ACC112 (cell line): ENCODE results near the gene ARHGAP29.

ENCODE experiments used
- H2AFZ ChIP-seq: fragments of 200-600 bp; sonication (generic); one replicate; pipeline ENCODE4 v1.6.0; 2017; ENCODE audit warnings: antibody characterized with exemption, low read length; ENCODE audit not compliant: unreplicated experiment
- H3K27ac ChIP-seq: fragments of 200-600 bp; sonication (generic); 2 replicates; pipeline ENCODE4 v1.5.1; 2014; ENCODE audit warnings: low read depth, mild to moderate bottlenecking, antibody characterized with exemption, low read length, moderate library complexity
- H3K27me3 ChIP-seq: fragments of 200-600 bp; sonication (generic); 2 replicates; pipeline ENCODE4 v1.6.1; 2014; ENCODE audit warnings: mild to moderate bottlenecking, antibody characterized with exemption, low read length, moderate library complexity, mixed read lengths; ENCODE audit not compliant: insufficient read depth
- H3K36me3 ChIP-seq: fragments of 200-600 bp; sonication (generic); 2 replicates; pipeline ENCODE4 v1.6.1; 2016; ENCODE audit warnings: mild to moderate bottlenecking, antibody characterized with exemption, low read length, moderate library complexity, mixed read lengths; ENCODE audit not compliant: insufficient read depth
- H3K4me1 ChIP-seq: fragments of 200-600 bp; sonication (generic); one replicate; pipeline ENCODE4 v1.6.1; 2016; ENCODE audit warnings: low read length, mixed read lengths; ENCODE audit not compliant: insufficient read depth, unreplicated experiment, control insufficient read depth
- H3K4me3 ChIP-seq: fragments of 200-600 bp; sonication (generic); 2 replicates; pipeline ENCODE4 v1.5.1; 2014; ENCODE audit warnings: mild to moderate bottlenecking, low read depth, low read length
- H3K79me2 ChIP-seq: fragments of 200-600 bp; sonication (generic); one replicate; pipeline ENCODE4 v1.6.0; 2016; ENCODE audit warnings: low read length; ENCODE audit not compliant: control insufficient read depth, unreplicated experiment, insufficient read depth

The ARHGAP29 gene

DNA sequence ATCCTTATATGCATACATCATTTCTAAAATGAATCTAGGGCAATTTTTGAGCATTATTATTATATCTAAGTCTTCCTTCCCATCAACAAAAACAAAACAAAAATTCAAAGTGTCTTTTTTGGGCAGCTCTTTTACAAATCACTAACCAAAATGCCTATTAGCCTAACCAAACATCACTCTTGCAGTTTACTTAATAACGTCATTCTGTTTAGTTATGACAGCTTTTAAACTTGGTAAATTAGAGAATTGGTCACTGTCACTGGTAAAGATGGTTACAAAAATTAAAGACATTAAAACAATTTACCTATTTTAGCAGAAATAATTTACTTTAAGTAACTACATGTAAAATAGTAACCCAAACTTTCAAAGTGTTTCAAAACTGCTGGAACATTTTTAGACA is 2.8 kb downstream of the ARHGAP29 start:
- peaks cover 98% of the 10 kb centered on the region for H3K79me2 ChIP-seq

DNA sequence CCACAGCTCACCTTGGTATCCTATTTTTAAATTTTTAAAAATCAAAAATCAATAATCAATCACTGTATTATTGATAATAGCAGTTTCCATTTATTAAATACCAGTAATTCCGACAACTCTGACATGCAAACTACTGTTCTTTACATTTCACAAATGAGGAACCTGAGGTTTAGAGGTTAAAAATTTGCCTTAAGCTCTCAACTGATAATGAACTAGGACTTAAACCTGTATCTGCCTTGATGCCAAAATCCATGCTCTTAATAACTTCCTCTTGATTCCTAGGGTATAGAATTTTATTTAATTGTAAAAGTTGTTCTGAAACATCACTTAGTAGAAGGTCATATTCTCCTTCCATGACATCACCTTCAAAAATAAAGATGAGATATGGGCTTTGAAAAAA is 5.6 kb downstream of the ARHGAP29 start:
- Histone ChIP-seq H3K27me3 (no peaks in the 10 kb centered on the region), H3K27ac (no peak overlapping the region), H3K36me3 (0 out of 2 replicates have a peak, but pooled peaks cover 6% of the 10 kb centered on the region), H3K4me3 (0 out of 2 replicates have a peak overlapping the region, but pooled peaks have one; percentile 27), H3K79me2 (peaks cover 95% of the 10 kb centered on the region), H3K4me1 (peaks cover 76% of the 10 kb centered on the region), H2AFZ (no peak overlapping the region)

More for the DNA sequence above, 2.8 kb downstream of the ARHGAP29 start:
- Histone ChIP-seq H3K36me3 (0 out of 2 replicates have a peak, but pooled peaks cover 6% of the 10 kb centered on the region), H3K27ac (0 out of 2 replicates have a peak overlapping the region, but pooled peaks have one; percentile 0), H3K4me3 (peak overlapping the region; percentile 80), H3K27me3 (no peaks in the 10 kb centered on the region), H3K4me1 (peaks cover 70% of the 10 kb centered on the region), H2AFZ (no peak overlapping the region)

DNA sequence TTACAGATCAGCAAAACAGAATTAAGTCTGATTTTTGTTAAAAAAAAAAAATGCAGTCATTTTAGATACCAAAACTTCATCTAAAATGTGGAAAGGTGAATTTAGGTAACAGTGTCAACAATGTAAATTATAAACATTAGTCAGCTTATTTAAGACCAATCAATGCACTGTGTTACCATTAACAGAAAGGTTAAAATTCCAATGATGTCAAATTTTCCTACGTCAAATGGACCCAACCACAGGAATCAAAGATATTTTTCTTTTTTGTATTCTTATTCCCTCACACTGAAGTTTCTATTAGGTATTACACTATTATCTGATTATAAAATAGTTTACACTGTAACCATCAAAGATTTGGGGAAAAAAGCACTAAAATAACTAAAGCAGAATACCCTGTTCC is 6.5 kb downstream of the ARHGAP29 start:
- H3K79me2 ChIP-seq, result peaks cover 95% of the 10 kb centered on the region
- peak overlapping the region; percentile 20; the same call in 1 of the 2 replicates for H3K27ac ChIP-seq
- no peaks in the 10 kb centered on the region for H3K27me3 ChIP-seq
- H3K36me3 ChIP-seq, result 0 out of 2 replicates have a peak, but pooled peaks cover 6% of the 10 kb centered on the region
- H3K4me1 ChIP-seq, result peaks cover 84% of the 10 kb centered on the region
- H3K4me3 ChIP-seq, result peak overlapping the region; percentile 18; the same call in 1 of the 2 replicates
- H2AFZ ChIP-seq, result no peak overlapping the region

DNA sequence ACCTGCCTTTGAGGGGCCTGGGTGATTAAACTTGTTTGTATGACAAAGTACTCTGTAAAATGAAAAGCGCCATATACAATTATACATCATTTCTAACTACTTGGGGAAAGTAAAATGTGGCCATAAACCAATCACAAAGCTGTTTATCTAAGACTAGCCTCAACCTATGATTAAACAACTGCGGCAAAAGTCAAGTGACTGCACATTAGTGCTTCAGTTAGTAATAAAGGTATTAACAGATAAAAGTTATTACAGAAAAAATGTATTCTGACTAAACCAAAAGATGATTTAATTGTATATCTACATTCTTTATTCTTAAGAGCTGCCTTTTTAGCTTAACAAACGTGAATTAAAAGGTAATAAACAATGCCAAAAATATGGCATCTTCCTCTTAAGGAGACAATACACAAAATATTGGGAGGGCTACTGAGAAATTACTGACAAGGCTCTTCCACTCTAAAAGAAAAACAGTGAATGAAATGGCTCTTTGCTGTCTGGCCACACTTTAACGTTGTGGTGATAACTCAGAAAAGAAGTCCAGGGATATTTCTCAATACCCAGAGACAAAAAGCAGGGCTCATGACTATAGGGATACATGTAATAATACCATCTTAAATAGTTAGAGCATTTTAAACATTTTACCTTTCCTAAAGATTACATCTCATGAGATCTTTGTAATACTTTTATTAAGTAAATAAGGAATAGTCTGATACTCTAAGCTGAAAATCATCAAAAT is 8.6 kb downstream of the ARHGAP29 start:
- H3K27me3 ChIP-seq, result no peaks in the 10 kb centered on the region
- 0 out of 2 replicates have a peak, but pooled peaks cover 5% of the 10 kb centered on the region for H3K36me3 ChIP-seq
- peak overlapping the region; percentile 14 for H3K27ac ChIP-seq
- peaks cover 78% of the 10 kb centered on the region for H3K4me1 ChIP-seq
- peak overlapping the region; percentile 17; the same call in 1 of the 2 replicates for H3K4me3 ChIP-seq
- H3K79me2 ChIP-seq, result peaks cover 93% of the 10 kb centered on the region
- no peak overlapping the region for H2AFZ ChIP-seq

DNA sequence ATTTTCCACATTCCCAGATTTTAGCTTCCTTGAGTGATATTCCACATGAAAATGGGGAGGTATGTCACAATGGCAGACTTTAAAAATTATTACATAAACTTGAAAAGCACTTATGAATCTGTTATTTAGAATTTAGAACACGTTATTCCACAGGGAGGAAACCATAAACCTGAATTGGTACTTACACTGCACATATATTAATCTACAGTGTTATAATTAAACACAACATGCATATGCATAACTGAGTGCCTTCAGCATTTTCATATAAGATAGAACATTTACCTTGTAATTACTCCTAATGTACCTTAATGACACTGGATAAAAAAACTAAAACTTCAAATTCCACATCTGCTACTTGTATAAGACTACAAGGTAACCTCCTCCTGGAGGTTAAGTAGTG is 9.8 kb downstream of the ARHGAP29 start:
- Histone ChIP-seq H3K36me3 (no peaks in the 10 kb centered on the region), H3K27ac (0 out of 2 replicates have a peak overlapping the region, but pooled peaks have one; percentile 14), H3K27me3 (no peaks in the 10 kb centered on the region), H3K4me3 (no peak overlapping the region), H3K79me2 (peaks cover 88% of the 10 kb centered on the region), H2AFZ (no peak overlapping the region), H3K4me1 (peaks cover 66% of the 10 kb centered on the region)

DNA sequence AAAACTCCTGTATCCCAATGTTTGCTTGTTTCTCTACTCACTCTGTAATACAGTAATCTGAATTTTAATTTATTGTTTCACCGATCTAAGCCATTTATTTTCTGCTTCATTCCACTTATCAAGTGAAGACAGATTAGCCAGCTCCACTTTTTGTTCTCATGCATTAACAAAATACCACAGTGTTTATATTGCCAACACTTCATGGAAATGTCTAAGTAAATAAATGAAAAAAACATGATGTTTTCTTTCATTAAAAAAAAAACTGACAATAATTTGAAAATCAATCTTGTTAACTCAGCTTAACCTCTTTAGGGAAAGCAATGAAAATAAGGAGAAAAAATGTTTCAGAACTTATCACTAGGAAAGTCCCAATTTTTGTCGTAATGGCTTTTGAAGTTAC is 11.5 kb downstream of the ARHGAP29 start:
- H3K36me3 ChIP-seq, result 0 out of 2 replicates have a peak, but pooled peaks cover 6% of the 10 kb centered on the region
- H3K27me3 ChIP-seq, result no peaks in the 10 kb centered on the region
- peaks cover 86% of the 10 kb centered on the region for H3K79me2 ChIP-seq
- 0 out of 2 replicates have a peak overlapping the region, but pooled peaks have one; percentile 21 for H3K4me3 ChIP-seq
- H3K27ac ChIP-seq, result peak overlapping the region; percentile 15; the same call in 1 of the 2 replicates
- no peak overlapping the region for H2AFZ ChIP-seq
- peaks cover 49% of the 10 kb centered on the region for H3K4me1 ChIP-seq

DNA sequence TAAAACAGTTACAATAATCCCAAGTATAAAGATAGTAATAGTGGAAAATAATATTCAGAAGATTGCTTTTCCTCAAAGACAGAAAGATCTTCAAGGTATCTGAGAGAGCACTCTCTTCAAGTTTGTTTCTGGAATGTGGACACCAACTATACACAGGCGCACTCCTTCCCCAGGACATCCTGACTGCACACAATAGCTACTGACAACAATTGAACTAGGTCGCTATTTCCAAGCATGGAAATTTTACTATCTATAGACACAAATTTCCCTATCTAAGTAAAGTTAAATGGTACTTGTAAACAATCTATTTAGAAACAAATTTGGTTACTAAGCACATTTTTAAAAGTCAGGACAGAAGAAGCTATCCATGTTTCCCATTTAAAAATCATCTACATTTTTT is 19.1 kb downstream of the ARHGAP29 start:
- Histone ChIP-seq H3K4me3 (no peak overlapping the region), H2AFZ (no peak overlapping the region), H3K36me3 (peaks cover 36% of the 10 kb centered on the region), H3K27me3 (no peaks in the 10 kb centered on the region), H3K4me1 (peaks cover 33% of the 10 kb centered on the region), H3K27ac (peak overlapping the region; percentile 25), H3K79me2 (peaks cover 78% of the 10 kb centered on the region)

DNA sequence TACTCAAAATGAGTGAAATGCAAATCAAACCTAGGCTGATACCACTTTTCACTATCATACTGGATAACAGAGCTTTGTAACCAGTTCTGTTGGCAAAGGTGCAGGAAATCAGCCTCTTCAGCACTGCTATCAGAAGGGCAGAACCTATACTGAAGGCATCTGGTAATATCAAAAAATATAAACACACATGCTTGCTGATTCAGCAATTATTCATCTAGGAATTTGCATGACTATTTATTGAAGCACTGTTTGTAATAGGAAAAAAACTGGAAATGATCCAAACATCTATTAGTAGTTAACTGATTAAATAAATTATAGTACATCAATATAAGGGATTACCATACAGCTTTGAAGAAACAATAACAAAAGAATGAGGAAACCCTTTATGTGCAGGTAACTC is 21.4 kb downstream of the ARHGAP29 start:
- Histone ChIP-seq H3K79me2 (peaks cover 71% of the 10 kb centered on the region), H3K4me3 (no peak overlapping the region), H3K4me1 (peaks cover 33% of the 10 kb centered on the region), H3K36me3 (peaks cover 43% of the 10 kb centered on the region), H3K27ac (no peak overlapping the region), H3K27me3 (no peaks in the 10 kb centered on the region), H2AFZ (no peak overlapping the region)

DNA sequence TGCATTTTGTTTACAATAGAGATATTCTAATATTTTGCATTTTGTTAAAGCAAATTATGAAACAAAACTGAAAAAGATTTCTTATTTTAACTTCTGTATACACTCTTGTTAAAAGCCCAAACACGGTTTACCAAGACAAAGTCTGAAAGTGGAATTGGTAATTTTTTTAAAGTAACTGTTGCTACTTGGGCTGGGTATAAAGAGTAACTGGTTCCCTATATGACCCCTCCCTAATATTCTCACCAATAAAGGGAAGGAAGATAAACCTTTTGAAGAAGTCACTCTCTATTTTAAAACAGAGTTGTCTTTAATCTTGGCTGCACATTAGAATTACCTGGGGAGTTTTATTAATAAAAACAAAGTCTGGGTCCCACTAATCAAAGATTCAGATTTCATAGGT is 27.4 kb downstream of the ARHGAP29 start:
- Histone ChIP-seq H3K4me1 (peaks cover 26% of the 10 kb centered on the region), H2AFZ (no peak overlapping the region), H3K27me3 (no peaks in the 10 kb centered on the region), H3K79me2 (peaks cover 48% of the 10 kb centered on the region), H3K27ac (peak overlapping the region; percentile 37), H3K4me3 (no peak overlapping the region), H3K36me3 (peaks cover 51% of the 10 kb centered on the region)

DNA sequence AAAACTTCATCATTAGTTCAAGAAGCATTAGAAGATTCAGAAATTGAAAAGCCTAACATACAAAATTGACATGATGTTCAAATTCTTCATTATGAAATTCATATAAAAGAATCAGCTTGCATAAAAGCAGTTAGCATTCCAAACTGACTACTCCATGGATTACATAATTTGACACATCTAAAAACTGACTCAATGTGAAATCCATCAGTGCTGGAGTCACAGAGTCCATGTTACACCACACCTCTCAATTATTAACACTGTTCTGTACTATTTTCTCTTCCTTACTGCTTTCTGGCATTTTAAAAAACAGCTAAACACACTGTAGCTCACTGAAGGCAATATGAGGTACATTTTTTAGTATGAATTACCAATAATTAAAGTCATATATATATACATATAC is 28.0 kb downstream of the ARHGAP29 start:
- no peak overlapping the region for H3K4me3 ChIP-seq
- no peaks in the 10 kb centered on the region for H3K27me3 ChIP-seq
- peaks cover 44% of the 10 kb centered on the region for H3K79me2 ChIP-seq
- peak overlapping the region; percentile 37 for H3K27ac ChIP-seq
- H2AFZ ChIP-seq, result no peak overlapping the region
- H3K36me3 ChIP-seq, result peaks cover 51% of the 10 kb centered on the region
- H3K4me1 ChIP-seq, result peaks cover 26% of the 10 kb centered on the region

DNA sequence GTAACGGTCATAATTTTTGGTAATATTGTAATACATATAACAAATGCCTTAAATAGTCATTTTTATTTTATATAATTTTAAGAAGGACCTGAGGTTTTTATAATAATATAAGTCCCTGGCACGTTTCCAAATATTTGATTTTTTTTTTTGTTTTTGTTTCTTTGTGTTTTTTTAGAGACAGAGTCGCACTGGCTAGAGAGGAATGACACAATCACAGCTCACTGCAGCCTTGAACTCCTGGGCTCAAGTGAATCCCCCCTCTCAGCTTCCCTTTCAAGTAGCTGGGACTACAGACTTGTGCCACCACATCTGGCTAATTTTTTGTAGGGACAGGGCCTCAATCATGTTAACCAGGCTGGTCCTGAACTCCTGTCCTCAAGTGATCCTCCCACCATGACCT is 29.7 kb downstream of the ARHGAP29 start:
- H3K4me3 ChIP-seq, result no peak overlapping the region
- H3K36me3 ChIP-seq, result peaks cover 53% of the 10 kb centered on the region
- peaks cover 29% of the 10 kb centered on the region for H3K79me2 ChIP-seq
- H3K4me1 ChIP-seq, result peaks cover 26% of the 10 kb centered on the region
- no peaks in the 10 kb centered on the region for H3K27me3 ChIP-seq
- peak overlapping the region; percentile 3; the same call in 1 of the 2 replicates for H3K27ac ChIP-seq
- no peak overlapping the region for H2AFZ ChIP-seq
